AG09309 (cell line): ENCODE results near the gene MEIOB.

Source experiments
- DNase-seq: peaks from one replicate; pipeline ENCODE4 v3.0.0-alpha.2; 2010; ENCODE audit warnings: low read depth
- H3K4me3 ChIP-seq: 2 replicates; pipeline ENCODE4 v1.5.1; 2011; ENCODE audit warnings: mild to moderate bottlenecking, low read depth, low read length, moderate library complexity; ENCODE audit not compliant: control insufficient read depth
- TF ChIP-seq, protein P1 (sequence below): IDR thresholded peaks from 2 replicates; pipeline ENCODE4 v1.5.1; 2011; ENCODE audit warnings: mild to moderate bottlenecking, low read depth, low read length, inconsistent platforms; ENCODE audit not compliant: insufficient read depth, control insufficient read depth; ENCODE audit errors: missing control alignments

Gene MEIOB

DNA sequence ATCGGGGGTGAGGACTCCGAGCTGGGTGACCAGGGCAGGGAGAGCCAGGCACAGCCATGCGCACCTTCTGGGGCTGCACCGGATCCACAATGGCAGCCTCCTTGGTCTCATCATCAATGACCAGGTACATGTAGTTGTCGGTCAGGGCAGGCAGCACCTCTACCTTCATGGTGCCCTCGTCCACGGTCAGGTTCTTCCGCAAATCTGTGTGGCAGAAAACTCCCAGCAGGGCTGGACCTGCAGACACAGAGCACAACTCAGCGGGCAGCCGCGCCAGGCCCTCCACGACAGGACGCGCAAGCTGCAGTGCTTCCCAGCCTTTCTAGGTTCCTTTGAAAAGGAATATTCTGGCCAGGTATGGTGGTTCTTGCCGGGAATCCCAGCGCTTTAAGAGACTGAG is 49.2 kb downstream of the MEIOB start:
- DNase-seq: no peak
- TF ChIP-seq, protein P1, sequence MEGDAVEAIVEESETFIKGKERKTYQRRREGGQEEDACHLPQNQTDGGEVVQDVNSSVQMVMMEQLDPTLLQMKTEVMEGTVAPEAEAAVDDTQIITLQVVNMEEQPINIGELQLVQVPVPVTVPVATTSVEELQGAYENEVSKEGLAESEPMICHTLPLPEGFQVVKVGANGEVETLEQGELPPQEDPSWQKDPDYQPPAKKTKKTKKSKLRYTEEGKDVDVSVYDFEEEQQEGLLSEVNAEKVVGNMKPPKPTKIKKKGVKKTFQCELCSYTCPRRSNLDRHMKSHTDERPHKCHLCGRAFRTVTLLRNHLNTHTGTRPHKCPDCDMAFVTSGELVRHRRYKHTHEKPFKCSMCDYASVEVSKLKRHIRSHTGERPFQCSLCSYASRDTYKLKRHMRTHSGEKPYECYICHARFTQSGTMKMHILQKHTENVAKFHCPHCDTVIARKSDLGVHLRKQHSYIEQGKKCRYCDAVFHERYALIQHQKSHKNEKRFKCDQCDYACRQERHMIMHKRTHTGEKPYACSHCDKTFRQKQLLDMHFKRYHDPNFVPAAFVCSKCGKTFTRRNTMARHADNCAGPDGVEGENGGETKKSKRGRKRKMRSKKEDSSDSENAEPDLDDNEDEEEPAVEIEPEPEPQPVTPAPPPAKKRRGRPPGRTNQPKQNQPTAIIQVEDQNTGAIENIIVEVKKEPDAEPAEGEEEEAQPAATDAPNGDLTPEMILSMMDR: no peak
- no peak overlapping the region for H3K4me3 ChIP-seq

DNA sequence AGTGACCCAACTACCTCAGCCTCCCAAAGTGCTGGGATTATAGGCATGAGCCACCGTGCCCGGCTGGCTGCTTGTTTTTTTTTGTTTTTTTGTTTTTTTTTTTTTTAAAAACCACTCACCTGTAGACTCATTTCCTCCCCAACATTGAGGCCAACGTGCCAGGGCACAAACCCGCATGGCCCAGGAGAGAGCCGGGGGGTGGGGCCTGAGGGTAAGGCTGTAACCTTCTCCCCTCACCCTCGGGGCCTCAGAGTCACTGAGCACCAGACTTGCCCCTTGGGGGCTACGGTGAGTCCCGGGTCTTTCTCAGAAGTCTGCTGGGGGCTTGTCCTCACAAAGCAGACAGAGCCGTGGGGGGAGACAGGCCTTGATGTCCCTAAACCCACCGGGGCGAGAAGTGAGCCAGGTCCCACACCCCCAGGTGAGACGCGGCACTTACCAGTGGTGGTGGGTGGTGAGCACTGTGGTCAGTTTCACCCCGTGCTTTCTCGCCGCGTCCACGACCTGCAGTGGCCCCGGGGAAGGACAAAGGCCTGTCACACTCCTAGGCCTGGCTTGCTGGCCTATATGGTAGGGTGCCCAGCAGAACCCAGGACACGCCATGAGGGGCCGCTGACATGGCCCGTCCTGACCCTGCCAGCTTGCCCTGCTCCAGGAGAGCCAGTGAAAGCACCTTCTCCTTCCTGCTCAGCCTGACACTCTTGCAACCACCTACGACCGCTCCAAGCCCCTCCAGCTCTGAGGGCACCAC is 49.9 kb downstream of the MEIOB start:
- H3K4me3 ChIP-seq: no peak overlapping the region
- TF ChIP-seq, protein P1: no peak
- no peak for DNase-seq

DNA sequence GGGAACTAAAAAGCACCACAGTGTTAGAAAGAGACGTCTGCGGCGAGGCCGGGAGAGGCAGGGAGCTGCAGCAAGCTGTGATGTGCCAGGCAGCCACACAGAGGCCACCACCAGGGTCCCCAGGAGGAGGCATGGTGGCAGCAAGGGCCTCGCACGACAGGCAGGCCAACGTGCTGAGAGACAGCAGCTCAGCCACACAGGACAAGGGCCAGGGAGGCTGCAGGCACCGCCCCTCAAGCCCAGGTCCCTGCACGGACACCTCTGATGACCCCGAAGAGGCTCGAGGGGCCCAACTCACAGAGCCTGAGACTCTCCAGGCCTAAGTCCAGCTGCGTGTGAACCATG is 51.0 kb downstream of the MEIOB start:
- H3K4me3 ChIP-seq: no peak overlapping the region
- DNase-seq: no peak
- TF ChIP-seq, protein P1: no peak

DNA sequence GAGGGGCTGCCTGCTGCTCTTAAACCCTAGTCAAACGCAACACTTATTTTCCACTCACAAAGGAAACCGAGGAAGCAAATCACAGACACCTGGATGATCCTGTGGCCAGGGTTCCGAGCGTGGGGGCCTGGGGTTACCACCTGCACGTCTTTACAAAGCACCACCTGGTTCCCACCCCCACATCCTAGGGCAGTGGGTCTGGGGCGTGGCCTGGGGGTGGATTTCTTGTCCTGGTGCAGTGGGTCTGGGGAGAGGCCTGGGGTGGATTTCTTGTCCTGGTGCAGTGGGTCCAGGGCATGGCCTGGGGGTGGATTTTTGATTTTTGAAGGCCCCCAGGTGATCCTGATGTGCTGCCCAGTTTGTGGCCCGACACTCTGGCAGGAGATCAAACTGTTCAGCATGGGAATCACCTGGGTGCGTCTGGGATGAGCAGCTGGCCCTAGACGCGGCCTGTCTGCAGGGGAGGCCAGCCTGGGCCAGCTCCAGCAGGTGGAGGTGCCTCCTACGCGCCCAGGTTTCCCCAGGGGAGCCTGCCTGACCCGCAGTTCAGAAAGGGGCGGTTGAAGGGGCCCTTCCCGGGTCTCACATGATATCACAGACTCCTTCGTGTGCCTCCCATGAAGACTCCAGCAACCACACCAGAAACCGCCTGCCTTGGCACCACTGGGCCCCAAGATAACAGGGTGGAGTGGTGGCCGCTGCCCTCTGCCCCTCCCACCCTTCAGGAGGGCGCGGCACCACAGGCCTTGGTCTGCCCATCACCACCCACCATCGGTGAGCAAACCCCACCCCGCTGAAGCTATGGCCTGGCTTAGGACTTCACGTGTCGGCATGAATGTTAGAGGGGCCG is 51.6 kb downstream of the MEIOB start:
- no peak for DNase-seq
- TF ChIP-seq, protein P1: no peak
- H3K4me3 ChIP-seq: no peak overlapping the region

DNA sequence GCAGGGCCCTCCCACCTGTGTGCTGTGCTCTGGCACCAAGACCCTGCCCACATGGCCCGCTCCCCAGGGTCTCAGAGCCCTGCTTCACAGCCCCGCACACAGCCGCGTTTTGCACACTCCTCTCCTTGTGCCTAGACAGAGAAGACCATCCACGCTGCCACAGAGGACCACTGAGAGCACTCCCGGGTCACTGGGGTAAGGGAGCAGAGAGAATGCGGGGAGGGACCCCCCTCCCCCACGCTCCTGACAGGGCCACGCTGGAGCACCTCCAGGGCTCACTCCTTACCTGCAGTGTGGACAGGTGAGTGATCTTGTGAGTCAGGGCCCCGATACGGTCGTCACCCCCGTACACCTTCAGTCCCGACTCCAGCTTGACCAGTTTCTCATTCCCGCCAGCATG is 52.4 kb downstream of the MEIOB start:
- no peak overlapping the region for H3K4me3 ChIP-seq
- no peak for DNase-seq
- TF ChIP-seq, protein P1: no peak

DNA sequence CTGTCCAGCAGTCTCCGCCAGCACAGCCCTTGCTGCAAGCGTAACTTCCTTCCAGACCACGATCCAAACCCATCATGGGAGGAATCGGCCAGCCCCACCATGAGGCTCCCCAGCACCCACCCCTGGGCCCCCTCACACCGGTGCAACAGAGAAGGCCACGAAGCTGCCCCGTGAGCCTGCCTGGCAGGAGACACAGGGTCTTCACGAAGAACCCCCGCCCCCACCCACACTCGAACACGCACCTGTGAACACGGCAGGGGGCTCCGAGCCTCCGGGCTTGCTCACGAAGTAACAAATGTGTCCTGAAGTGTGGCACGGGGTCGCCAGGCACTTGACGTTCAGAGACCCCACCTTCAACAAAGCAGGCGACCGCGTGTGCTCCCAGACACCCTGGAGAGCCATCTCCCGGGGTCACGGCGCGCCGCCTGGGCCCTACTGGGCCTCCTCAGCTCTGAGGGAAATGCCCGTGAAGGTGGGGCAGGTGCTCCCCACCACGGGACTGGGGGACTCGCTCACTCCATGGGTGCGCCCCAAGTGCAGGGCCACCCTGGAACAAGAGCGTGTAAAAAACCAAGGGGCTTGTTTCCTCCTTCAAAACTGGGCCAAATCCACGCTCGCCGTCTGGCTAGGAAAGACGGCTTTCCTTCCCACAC is 53.0 kb downstream of the MEIOB start:
- DNase-seq: no peak
- TF ChIP-seq, protein P1: no peak

More for the DNA sequence above, 53.0 kb downstream of the MEIOB start:
- no peak overlapping the region for H3K4me3 ChIP-seq
